ENCODE results near the gene PHETA1.

DNA sequence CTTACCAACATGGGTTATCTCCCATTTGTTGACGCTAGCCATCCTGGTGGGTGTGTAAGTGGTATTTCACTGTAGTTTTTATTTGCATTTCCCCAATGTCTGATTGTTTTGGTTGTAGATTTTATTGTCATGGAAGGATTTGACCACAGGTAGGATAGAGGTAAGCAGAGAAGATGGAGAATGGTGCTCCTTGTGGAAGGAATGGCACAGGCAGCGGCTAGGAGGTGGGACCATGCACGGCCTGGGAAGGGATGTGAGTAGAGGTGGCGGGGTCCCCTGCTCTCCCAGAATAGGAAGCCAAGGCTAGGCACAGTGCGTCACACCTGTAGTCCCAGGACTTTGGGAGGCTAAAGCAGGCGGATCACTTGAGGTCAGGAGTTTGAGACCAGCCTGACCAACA, 41.4 kb downstream of the PHETA1 start:
- TF ChIP-seq CTCF (IDR thresholded peaks at IDR 0.05; ENCODE audit: low read depth, low read length, poor library complexity, severe bottlenecking), result no peak
- TF ChIP-seq EZH2phosphoT487 (IDR thresholded peaks at IDR 0.05; ENCODE audit: borderline replicate concordance, low read length), result no peak
